Smooth muscle cell of the brain vasculature (primary cell): ENCODE measurements around the gene UBAC2.

ENCODE experiments used
- DNase-seq: peaks from one replicate; pipeline ENCODE4 v3.0.0-alpha.2; 2012; ENCODE audit warnings: low read depth, low spot score

The UBAC2 gene

GRCh38 chr13:99270518-99270917 lies 69.9 kb downstream of the UBAC2 start:
- no peak for DNase-seq

GRCh38 chr13:99271249-99271648 lies 70.6 kb downstream of the UBAC2 start:
- DNase-seq = no peak

- DNase-seq = no peak
These were observed 71.8 kb downstream of the UBAC2 start for GRCh38 chr13:99272481-99272880.

- no peak for DNase-seq
These were observed 72.5 kb downstream of the UBAC2 start for GRCh38 chr13:99273128-99273527.

GRCh38 chr13:99275093-99275469 lies 74.4 kb downstream of the UBAC2 start:
- DNase-seq = no peak

GRCh38 chr13:99276706-99277105 lies 76.1 kb downstream of the UBAC2 start:
- DNase-seq = no peak

- DNase-seq = no peak
These were observed 77.0 kb downstream of the UBAC2 start for GRCh38 chr13:99277629-99278028.

GRCh38 chr13:99278200-99278599 lies 77.5 kb downstream of the UBAC2 start:
- DNase-seq = no peak

GRCh38 chr13:99278843-99279242 lies 78.2 kb downstream of the UBAC2 start:
- DNase-seq = no peak

GRCh38 chr13:99279637-99280036 lies 79.0 kb downstream of the UBAC2 start:
- DNase-seq = no peak

GRCh38 chr13:99280166-99280565 lies 79.5 kb downstream of the UBAC2 start:
- DNase-seq = no peak

- DNase-seq = no peak
These were observed 81.2 kb downstream of the UBAC2 start for GRCh38 chr13:99281811-99282263.

GRCh38 chr13:99282264-99283231 lies 81.9 kb downstream of the UBAC2 start:
- no peak for DNase-seq

GRCh38 chr13:99285432-99286182 lies 85.0 kb downstream of the UBAC2 start:
- no peak for DNase-seq

GRCh38 chr13:99287551-99287950 lies 86.9 kb downstream of the UBAC2 start:
- no peak for DNase-seq

GRCh38 chr13:99288089-99288488 lies 87.4 kb downstream of the UBAC2 start:
- DNase-seq = no peak

GRCh38 chr13:99289271-99289670 lies 88.6 kb downstream of the UBAC2 start:
- DNase-seq = no peak

GRCh38 chr13:99289674-99290337 lies 89.2 kb downstream of the UBAC2 start:
- no peak for DNase-seq

GRCh38 chr13:99290894-99291293 lies 90.2 kb downstream of the UBAC2 start:
- no peak for DNase-seq

GRCh38 chr13:99293178-99293577 lies 92.5 kb downstream of the UBAC2 start:
- DNase-seq = no peak

- DNase-seq = no peak
These were observed 93.5 kb downstream of the UBAC2 start for GRCh38 chr13:99294198-99294597.

- DNase-seq = no peak
These were observed 94.3 kb downstream of the UBAC2 start for GRCh38 chr13:99294958-99295357.
